ENCODE results near the gene RBM33.

Gene RBM33

DNA sequence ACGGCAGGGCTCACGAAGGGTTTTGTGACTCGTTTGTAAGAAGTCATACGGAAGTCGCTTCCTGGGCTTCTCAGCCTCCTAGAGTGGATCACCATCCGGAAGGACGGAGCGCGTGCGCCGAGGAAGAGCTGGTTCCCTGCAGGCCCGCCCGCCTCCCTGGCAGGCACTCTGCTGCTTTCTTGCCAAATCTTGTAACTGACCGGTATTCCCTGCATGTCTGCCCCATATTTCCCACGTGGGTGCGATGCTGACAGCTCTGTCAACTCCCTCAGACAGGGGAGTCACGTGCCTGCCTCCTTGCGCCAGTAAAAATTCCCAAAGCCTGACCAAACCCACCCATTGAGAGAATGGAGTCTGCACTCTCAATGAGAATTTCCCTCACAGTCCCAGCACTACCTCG, 155.1 kb downstream of the RBM33 start:
- DNase-seq = no peak

- DNase-seq = no peak
Measured at GRCh38 chr7:155800301-155800700, 155.8 kb downstream of the RBM33 start.

DNA sequence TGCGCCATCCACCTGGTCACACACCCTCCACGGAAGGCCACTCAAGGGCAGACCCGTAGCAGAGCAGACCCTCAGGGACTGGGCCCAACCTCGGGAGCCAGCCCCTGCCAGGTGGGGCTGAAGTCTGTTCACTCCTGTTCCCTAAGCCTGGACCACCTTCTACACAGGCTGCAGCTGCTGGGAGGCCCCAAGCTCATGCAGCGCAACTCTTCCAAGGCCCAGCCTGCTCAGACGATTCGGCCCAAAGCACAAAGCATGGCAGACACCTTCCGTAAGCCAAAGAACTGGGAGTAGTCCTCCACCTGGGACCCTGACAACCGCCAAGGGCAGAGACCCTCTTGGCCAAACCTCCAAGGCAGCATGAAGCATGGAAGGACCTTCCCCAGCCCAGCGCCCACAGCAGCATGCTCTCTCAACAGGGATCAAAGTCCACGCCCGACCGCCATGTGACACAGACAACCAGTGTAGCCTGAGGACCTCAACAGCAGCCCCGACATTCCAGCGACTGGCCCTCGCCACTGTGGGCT, 156.3 kb downstream of the RBM33 start:
- DNase-seq = no peak

DNA sequence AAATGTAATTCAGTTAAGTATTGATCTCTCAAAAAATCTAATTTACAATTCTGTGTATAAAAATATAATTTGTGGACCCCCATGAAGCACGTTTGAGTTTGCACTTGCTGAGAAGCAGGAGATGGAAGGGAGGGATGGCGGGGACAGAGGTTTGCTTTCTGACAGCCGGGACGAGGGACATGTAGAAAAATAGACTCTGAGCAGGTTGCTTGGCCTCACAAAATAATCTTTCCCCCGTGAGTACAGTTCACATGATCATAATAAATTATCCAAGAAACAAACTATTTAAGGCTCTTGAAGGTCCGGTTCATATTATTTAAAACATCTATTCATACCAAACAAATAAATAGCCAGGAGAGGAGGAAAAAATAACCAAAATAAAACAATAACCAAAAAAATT, 157.8 kb downstream of the RBM33 start:
- DNase-seq = no peak

DNA sequence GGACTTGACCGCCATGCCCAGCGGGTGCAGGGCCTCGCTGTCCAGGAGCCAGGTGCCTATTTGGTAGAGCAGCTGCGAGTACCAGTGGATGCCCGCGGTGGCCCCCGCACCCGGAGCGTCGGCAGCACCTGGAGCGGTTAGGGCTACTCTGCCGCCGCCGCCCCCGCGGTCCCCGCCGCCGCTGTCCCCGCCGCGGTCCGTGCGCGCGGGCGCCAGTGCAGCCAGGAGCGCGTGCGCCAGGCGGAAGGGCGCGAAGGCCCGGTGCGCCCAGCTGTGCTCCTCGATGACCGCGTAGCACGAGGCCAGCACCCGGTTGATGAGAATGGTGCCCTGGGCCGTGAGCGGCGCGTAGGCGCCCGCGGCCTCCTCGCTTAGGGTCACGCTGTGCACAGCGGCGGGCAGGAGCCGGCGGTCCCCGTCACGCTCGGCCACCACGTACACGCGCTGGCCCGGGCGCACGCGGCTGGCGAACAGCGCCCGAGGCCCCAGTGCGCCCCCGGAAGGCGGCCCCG, 158.5 kb downstream of the RBM33 start:
- no peak for DNase-seq

GRCh38 chr7:155803418-155804376, 159.2 kb downstream of the RBM33 start:
- DNase-seq = no peak

DNA sequence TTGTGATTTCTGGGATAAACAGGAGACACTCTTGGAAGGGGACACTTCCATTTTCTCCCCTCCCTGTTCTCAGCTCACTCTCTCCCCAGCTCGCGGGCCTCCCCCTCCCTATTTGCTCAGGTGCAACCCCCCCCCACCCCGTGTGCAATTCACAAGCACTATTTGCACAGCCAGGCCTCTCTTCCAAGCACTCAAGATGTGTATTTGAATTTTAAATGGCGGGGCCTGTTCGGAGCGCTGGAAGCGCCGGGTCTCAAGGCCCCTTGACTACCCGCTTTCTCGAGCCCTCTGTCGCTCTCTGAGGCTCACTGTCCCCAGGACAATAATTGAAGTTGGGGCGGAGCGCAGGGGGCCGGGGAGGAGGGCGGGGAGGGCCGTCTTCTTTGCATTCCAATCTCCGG, 160.0 kb downstream of the RBM33 start:
- DNase-seq = no peak

DNA sequence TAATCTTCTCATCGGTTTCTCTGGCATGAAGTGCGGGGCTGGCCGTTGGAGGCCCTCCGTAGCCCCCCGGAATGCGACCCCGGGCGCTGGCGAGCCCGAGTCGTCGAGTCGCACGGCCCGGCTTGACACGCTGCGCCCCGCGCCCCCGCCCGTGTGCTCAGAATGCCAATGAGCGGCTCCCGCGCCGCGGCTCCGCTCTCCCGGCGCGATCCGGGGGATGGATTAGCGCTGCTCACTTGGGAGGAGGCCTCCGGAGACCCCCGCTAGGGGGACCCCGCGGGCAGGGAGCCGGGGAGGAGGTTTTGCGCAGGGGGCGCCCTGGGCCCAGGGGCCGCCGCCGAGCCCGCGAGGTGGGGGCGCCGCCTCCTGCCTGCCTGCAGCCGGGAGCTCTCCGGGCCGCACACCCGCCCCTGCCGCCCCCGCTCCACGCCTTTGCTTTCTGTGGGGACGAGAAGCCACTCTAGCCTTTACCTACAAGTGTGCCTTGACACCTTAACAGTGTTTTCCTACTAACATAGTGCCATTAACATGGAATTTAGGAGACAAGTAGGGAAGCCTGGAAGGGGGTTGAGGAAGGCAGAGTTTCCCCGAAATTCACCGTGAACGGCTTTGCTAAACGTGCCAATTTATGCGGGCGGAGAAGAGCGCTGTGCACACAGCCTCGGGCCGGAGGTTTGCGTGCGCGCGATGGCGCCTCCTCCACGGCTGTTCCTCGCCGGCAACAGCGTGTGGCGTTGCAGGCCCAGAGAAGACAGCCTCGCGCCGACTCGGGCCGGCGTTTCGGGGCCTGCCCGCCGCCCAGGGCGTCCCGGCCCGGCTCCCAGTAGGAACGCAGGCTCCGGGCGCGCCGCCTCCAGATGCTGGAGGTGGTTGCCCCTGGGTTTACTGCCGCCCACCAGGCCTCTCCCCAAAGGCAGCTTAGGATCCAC, 160.7 kb downstream of the RBM33 start:
- DNase-seq = peak; percentile 47 to 59

GRCh38 chr7:155805826-155806095, 161.3 kb downstream of the RBM33 start:
- no peak for DNase-seq

- DNase-seq = no peak
Measured at GRCh38 chr7:155806096-155806871, 161.8 kb downstream of the RBM33 start.

- DNase-seq = no peak
Measured at GRCh38 chr7:155807065-155807671, 162.7 kb downstream of the RBM33 start.

DNA sequence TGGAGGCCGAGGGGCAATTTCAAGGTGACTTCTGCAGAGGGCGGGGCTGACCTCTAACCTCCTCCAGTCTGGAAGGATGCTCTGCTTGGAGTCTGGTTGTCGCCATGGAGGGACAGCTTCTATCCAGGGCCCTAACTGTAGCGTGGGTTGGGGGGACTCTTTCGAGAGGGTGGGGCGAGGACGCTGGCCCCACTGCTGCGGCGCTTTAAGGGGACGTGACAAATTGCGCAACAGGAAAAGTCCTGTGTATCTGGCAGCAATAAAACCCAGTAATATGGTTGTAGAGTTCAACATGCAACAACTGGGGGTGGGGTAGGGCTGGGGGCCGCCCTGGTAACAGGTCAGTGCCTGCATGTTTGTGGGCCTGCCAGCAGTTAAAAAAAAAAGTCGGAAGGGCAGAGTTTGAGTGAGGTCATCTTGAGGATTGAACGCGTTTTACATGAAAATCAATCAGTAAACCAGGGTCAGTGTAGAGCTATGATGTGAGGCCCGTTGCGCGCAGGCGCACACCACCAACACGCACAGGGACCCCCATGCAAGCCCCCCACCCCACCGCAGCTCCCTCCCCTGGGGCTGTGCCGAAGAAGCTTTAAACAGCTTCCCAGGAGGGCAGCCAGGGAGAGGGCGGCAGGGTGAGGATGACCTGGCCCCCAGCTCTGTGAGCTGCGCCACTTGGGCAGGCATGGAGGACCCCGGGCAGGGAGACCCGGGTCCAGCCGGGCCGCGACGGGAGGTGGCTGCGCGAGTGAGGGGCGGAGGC, 163.5 kb downstream of the RBM33 start:
- no peak for DNase-seq

DNA sequence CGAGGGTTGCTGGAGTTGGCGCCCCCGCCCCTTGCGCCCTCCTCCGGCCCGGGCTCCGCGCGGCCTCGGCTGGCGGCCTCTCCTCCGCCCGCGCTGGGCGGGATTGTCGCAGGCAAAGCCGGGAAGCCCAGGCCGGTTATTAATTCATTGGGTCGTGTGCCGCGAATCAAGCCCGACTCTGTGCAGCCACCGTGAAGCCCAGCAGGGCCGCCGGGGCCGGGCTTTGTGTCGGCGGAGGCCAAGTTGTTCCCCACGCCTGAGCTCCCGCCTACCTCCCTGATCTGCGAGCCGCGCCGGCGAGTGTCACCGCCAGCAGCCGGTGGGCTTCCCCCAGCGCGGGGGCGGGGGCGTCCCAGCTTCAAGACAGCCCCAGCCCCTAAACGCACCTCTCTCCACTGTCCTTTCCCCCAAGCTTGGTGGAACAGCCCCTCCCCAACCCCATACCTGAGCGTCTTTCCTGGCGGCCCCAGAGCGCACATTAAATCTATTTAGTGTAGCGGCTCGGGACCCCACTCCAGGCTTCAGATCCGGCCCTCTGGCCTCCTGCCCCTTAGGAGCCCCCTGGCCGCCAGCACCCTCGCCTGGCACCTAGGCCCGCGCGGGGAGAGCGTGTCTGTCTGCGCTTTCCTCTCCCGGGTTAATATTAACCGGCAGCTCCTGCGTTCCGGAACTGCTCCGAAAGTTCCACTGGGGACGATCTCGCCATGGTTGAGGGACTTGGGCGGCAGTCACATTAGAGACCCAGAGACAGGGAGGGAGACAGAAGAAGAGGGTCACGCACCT, 164.3 kb downstream of the RBM33 start:
- no peak for DNase-seq

GRCh38 chr7:155809332-155809946, 165.0 kb downstream of the RBM33 start:
- no peak for DNase-seq

DNA sequence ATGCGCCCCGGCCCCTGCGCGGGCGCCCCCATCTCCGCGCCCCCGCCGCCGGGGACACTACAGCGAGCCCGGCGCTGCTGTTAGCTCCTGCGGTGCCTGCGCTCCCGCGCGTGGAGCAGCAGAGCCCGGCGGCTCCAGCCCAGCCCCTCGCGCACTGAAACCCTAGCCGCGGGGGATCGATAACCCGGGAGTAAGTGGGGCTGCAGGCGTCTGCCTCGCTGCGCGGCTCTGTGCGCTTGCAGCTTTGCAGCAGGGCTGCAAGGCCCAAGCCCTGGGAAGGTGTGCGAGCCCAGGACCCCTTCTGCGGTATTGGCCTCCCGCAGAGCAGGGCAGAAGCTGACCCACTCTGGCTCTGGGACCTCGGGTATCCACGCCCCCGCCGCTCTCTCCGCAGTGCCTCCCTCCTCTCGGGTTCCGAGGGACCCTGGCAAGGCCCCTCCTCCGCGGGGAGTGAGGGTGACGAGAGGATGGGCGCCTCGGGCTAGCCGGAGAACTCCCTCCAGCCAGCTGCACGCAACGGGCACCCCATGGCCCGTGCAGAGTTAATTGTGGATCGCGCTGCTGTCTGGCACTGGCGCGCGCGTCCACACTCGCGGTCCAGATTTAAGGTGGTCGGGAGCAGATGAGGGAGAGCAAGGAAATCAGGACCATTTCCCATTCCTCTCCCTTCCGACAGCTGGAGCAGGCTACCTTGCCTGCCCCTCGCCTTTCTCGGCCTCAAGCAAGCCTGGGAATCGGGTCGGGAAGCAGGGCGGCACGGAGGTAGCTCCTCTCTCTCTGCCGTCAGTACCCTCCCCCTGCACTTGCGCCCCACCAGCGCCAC, 165.7 kb downstream of the RBM33 start:
- DNase-seq = no peak

DNA sequence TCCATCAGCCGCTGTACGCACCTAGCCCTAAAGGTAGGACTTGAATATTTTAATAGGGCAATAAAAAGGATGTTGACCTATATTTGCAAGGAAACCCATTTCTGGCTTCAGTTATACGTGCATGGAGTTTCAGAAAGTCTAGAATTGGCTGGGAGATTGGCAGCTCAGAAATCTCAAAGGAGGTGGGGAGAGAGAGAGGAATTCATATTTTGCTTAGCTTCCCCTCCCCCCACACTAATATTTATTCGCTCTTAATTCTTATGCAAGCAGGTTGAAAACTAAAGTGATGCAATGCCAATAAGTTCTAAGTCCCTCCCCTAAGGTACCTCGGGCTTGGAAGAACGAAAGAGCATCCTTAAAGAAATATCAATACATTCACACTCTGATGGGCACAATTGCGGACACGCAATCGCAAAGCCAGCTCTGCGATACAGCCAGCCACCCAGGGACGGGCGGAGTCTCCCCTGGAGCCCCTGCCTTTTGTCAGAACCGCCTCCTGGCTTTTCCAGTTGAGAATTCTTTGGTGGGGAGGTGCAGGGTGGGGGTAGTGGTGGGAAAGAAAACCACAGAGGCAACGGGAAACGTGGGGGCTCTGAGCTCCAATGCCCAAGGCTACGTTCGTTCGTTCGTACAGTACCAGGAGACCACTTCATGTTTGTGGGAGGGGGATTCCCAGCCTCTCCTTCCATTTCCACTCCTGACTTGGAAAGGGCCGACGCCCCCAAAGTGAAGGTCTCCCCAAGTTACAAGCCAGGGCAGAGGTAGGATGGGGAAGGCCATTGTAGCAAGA, 166.5 kb downstream of the RBM33 start:
- DNase-seq = no peak

DNA sequence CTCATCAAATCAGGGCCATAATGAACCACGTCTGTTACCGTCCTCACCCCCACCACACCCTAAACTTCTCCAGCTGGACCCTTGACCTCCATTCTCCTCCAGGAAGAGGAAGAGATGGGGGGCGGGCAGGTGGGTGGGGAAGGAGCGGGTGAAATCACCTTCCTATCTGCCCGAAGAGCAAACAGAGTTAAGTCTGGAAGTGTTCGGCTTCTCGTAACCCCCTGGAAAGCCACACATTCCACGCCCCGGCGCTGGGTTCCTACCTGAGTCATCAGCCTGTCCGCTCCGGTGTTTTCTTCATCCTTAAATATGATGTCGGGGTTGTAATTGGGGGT, 167.1 kb downstream of the RBM33 start:
- DNase-seq = no peak

Data from stimulated activated CD4-positive, alpha-beta T cell treated with anti-CD3 and anti-CD28 coated beads, Interleukin-2, amount 100 ng/mL, for 48 hours (primary cell).